ENCODE measurements around the gene KRCC1. TPM values are rescaled to one million over a fixed set of nuclear protein-coding genes. Genes with fewer than 3 reads are reported as not detected.
"Not testable (repeated sequence)": the region's sequence is repeated elsewhere in the genome, so short reads cannot be mapped to it uniquely, and the experiment has no call there.

Gene KRCC1
- total RNA-seq, 1 donor, result 24.2 TPM

GRCh38 chr2:88049622-88050021 lies 6.0 kb downstream of the KRCC1 start:
- H3K36me3 ChIP-seq (ENCODE audit: insufficient read depth, low read length), result peaks cover 8% of the 10 kb centered on the region
- peaks cover 15% of the 10 kb centered on the region for H3K4me1 ChIP-seq (ENCODE audit: insufficient read depth, low read length)
- no peak overlapping the region for H3K4me2 ChIP-seq (ENCODE audit: insufficient read depth, low read length)
- H2AFZ ChIP-seq (ENCODE audit: low read length), result no peak overlapping the region
- no peak overlapping the region for H3K27ac ChIP-seq (ENCODE audit: low read depth, low read length)
- peaks cover 76% of the 10 kb centered on the region for H3K79me2 ChIP-seq (ENCODE audit: insufficient read depth, low read length)
- no peak for DNase-seq (ENCODE audit: insufficient read length, low spot score, missing footprints)
- H4K20me1 ChIP-seq (ENCODE audit: insufficient read depth, low read length), result peaks cover 10% of the 10 kb centered on the region
- TF ChIP-seq, protein P1, sequence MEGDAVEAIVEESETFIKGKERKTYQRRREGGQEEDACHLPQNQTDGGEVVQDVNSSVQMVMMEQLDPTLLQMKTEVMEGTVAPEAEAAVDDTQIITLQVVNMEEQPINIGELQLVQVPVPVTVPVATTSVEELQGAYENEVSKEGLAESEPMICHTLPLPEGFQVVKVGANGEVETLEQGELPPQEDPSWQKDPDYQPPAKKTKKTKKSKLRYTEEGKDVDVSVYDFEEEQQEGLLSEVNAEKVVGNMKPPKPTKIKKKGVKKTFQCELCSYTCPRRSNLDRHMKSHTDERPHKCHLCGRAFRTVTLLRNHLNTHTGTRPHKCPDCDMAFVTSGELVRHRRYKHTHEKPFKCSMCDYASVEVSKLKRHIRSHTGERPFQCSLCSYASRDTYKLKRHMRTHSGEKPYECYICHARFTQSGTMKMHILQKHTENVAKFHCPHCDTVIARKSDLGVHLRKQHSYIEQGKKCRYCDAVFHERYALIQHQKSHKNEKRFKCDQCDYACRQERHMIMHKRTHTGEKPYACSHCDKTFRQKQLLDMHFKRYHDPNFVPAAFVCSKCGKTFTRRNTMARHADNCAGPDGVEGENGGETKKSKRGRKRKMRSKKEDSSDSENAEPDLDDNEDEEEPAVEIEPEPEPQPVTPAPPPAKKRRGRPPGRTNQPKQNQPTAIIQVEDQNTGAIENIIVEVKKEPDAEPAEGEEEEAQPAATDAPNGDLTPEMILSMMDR (IDR thresholded peaks at IDR 0.05; ENCODE audit: extremely low read depth, low read depth, low read length), result no peak
- no peaks in the 10 kb centered on the region for H3K27me3 ChIP-seq (ENCODE audit: insufficient read depth, low read length)
- H3K9me3 ChIP-seq (ENCODE audit: low read depth, low read length), result no peaks in the 10 kb centered on the region
- H3K4me3 ChIP-seq (ENCODE audit: insufficient read depth, low read length), result no peak overlapping the region

GRCh38 chr2:88048541-88048940 lies 7.0 kb downstream of the KRCC1 start:
- peaks cover 73% of the 10 kb centered on the region for H3K79me2 ChIP-seq (ENCODE audit: insufficient read depth, low read length)
- H3K4me1 ChIP-seq (ENCODE audit: insufficient read depth, low read length), result peaks cover 4% of the 10 kb centered on the region
- no peak overlapping the region for H3K4me2 ChIP-seq (ENCODE audit: insufficient read depth, low read length)
- TF ChIP-seq, protein P1 (IDR thresholded peaks at IDR 0.05; ENCODE audit: extremely low read depth, low read depth, low read length), result no peak
- DNase-seq (ENCODE audit: insufficient read length, low spot score, missing footprints), result no peak
- H3K36me3 ChIP-seq (ENCODE audit: insufficient read depth, low read length), result peaks cover 13% of the 10 kb centered on the region
- no peaks in the 10 kb centered on the region for H3K9me3 ChIP-seq (ENCODE audit: low read depth, low read length)
- peaks cover 7% of the 10 kb centered on the region for H4K20me1 ChIP-seq (ENCODE audit: insufficient read depth, low read length)
- no peak overlapping the region for H2AFZ ChIP-seq (ENCODE audit: low read length)
- H3K27ac ChIP-seq (ENCODE audit: low read depth, low read length), result no peak overlapping the region
- no peaks in the 10 kb centered on the region for H3K27me3 ChIP-seq (ENCODE audit: insufficient read depth, low read length)
- no peak overlapping the region for H3K4me3 ChIP-seq (ENCODE audit: insufficient read depth, low read length)

DNA sequence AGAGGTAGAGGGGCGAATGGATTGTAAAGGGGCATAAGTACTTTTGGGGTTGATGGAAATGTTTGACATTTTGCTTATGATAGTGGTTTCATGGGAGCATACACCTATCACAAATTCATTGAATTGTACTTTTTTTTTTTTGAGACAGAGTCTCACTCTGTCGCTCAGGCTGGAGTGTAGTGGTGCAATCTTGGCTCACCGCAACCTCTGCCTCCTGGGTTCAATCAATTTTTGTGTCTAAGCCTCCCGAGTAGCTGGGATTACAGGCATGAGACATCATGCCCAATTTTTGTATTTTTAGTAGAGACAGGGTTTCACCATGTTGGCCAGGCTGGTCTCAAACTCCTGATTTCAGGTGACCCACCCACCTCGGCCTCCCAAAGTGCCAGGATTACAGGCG lies 10.0 kb downstream of the KRCC1 start:
- not testable (repeated sequence) for DNase-seq (ENCODE audit: insufficient read length, low spot score, missing footprints); H3K4me1 ChIP-seq (ENCODE audit: insufficient read depth, low read length)
- H3K79me2 ChIP-seq (ENCODE audit: insufficient read depth, low read length), result peaks cover 65% of the 10 kb centered on the region

GRCh38 chr2:88042476-88042875 lies 13.1 kb downstream of the KRCC1 start:
- Histone ChIP-seq H3K27ac (ENCODE audit: low read depth, low read length) (no peak overlapping the region), H2AFZ (ENCODE audit: low read length) (no peak overlapping the region), H3K4me1 (ENCODE audit: insufficient read depth, low read length) (peaks cover 14% of the 10 kb centered on the region), H3K9me3 (ENCODE audit: low read depth, low read length) (no peaks in the 10 kb centered on the region), H3K36me3 (ENCODE audit: insufficient read depth, low read length) (peaks cover 6% of the 10 kb centered on the region), H3K4me2 (ENCODE audit: insufficient read depth, low read length) (no peak overlapping the region), H3K27me3 (ENCODE audit: insufficient read depth, low read length) (no peaks in the 10 kb centered on the region), H3K79me2 (ENCODE audit: insufficient read depth, low read length) (peaks cover 51% of the 10 kb centered on the region), H4K20me1 (ENCODE audit: insufficient read depth, low read length) (peaks cover 12% of the 10 kb centered on the region), H3K4me3 (ENCODE audit: insufficient read depth, low read length) (no peak overlapping the region)
- DNase-seq (ENCODE audit: insufficient read length, low spot score, missing footprints), result no peak
- TF ChIP-seq, protein P1 (IDR thresholded peaks at IDR 0.05; ENCODE audit: extremely low read depth, low read depth, low read length), result no peak

More for the DNA sequence above, 10.0 kb downstream of the KRCC1 start:
- peaks cover 15% of the 10 kb centered on the region for H3K36me3 ChIP-seq (ENCODE audit: insufficient read depth, low read length)
- not testable (repeated sequence) for H3K27ac ChIP-seq (ENCODE audit: low read depth, low read length); H3K27me3 ChIP-seq (ENCODE audit: insufficient read depth, low read length); H3K4me3 ChIP-seq (ENCODE audit: insufficient read depth, low read length); H4K20me1 ChIP-seq (ENCODE audit: insufficient read depth, low read length); H3K4me2 ChIP-seq (ENCODE audit: insufficient read depth, low read length); H2AFZ ChIP-seq (ENCODE audit: low read length); H3K9me3 ChIP-seq (ENCODE audit: low read depth, low read length)
